ENCODE measurements around the gene POTEF. TPM values are rescaled to one million over a fixed set of nuclear protein-coding genes. Genes with fewer than 3 reads are reported as not detected.
"Not testable (repeated sequence)": the region's sequence is repeated elsewhere in the genome, so short reads cannot be mapped to it uniquely, and the experiment has no call there.

POTEF gene
- not detected for total RNA-seq

DNA sequence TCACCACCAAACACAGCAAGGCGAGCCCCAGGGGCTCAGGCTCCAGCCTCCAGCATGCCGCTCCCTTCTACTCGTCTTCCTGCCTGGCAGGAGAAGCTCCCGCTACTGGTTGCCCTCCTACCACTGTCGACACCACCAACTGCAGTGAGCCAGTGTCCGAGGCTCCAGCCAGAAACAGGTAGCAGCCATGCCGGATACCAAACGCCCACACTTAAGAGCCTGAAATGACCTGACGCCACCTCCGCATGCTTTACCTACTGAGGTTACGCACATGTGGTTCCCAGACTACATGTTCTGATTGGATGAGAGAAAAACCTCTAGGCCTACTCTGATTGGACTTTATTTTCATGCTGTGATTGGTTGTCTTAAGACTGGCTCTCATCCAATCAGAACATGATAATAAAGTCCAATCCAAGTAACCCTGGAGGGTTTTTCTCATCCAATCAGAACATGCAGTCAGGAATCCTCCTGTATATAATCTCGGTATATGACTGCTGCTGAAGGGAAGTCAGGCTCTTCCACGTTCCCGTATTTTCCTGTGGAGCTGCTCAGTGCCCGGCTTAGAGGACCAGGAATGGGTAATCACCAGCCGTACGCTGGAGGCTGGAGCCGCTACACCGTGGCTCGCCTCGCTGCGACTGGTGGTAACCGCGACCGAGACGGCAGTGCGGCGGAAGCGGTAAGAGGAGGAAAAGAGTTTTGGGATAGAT, at the start of gene POTEF:
TSS of gene POTEF (minus strand) at position 103 of the 710 bp plus-strand sequence. CDS start 8,707 bp downstream, outside the sequence.
- H3K27me3 ChIP-seq; H3K4me1 ChIP-seq; H3K9me3 ChIP-seq; H3K27ac ChIP-seq; H3K36me3 ChIP-seq; H3K4me3 ChIP-seq; intact Hi-C loops (cut with DNase I; ENCODE audit: low total_unique reads); in situ Hi-C loops (cut with MboI; ENCODE audit: low sequenced_read_pairs in 4 of 4); DNase-seq; ATAC-seq: not testable (repeated sequence)

DNA sequence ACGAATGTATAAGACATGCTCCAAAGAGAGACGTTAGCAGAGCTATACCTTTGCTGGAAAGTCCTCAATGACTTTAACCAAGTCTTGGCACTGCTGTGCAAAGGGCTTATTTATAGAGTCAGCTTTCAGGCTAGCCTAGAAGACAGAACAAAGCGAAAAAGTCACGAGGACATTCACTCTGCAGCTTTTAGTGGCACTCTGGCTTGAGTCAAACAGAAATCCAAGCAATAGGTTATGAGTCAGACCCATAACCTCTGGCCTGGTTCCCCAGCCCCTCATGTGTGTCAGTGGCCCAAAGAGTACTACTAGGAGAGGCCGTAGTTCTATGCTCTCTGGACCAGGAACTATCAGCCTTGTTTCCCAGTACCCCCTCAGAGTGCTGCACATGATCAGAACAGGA, 45.8 kb upstream of the POTEF start:
- H3K27ac ChIP-seq; H3K9me3 ChIP-seq; DNase-seq; intact Hi-C loops (cut with DNase I; ENCODE audit: low total_unique reads); ATAC-seq; H3K27me3 ChIP-seq; H3K4me3 ChIP-seq; H3K4me1 ChIP-seq: not testable (repeated sequence)
- in situ Hi-C loops (cut with MboI; ENCODE audit: low sequenced_read_pairs in 4 of 4): loop anchor here (5.0 to 25.0 kb wide), 2 partner anchors 162 kb away; partner anchors contain the start of gene IMP4 (in 3 of the 4)
- peaks cover 0 to 29% of the 10 kb centered on the region in 2 donors for H3K36me3 ChIP-seq

DNA sequence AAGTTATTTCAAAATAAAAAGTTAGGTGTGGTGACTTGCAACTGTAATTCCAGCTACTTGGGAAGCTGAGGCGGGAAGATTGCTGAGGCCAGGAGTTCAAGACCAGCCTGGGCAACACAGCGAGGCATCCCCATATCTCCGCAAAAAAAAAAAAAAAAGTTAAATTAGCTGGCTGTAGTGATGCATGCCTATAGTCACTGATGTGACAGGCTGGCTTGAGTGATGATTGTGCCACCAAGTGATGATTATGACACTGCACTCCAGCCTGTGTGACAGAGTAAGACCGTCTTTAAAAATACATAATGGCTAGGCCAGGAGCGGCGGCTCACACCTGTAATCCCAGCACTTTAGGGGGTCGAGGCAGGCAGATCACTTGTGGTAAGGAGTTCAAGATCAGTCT, 40.9 kb upstream of the POTEF start:
- DNase-seq (no peak), ATAC-seq (no peak)
- TF ChIP-seq CTCF (IDR thresholded peaks at IDR 0.05 in 4 of 5, conservative IDR thresholded peaks at IDR 0.05 in 1 of 5): no peak
- no peak for TF ChIP-seq POLR2A (IDR thresholded peaks at IDR 0.05)
- in situ Hi-C loops (cut with MboI; ENCODE audit: low sequenced_read_pairs in 4 of 4): no loop called here
- Histone ChIP-seq H3K27ac (no peak overlapping the region), H3K9me3 (no peaks in the 10 kb centered on the region), H3K27me3 (no peaks in the 10 kb centered on the region), H3K4me1 (no peaks in the 10 kb centered on the region), H3K4me3 (no peak overlapping the region), H3K36me3 (peaks cover 0 to 61% of the 10 kb centered on the region in 2 donors)
- intact Hi-C loops (cut with DNase I; ENCODE audit: low total_unique reads): no loop called here

DNA sequence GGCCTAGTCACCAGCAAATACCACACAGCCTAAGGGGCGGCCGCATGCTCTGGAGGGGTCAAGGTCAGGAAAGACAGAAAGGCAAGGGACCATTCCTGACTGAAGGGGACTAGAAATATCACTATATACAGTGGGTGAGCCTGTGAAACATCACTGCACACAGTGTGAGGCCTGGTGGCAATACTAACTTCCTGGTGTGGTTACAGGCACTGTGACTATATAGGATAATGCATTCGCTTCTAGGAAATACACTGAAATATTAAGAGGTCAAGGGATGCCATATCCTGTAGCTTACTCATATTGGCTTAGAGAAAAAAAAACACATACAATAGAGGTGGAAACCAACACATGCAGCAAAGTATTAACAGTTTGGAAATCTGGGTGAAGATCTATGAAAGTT, 40.1 kb upstream of the POTEF start:
- in situ Hi-C loops (cut with MboI; ENCODE audit: low sequenced_read_pairs in 4 of 4); ATAC-seq; intact Hi-C loops (cut with DNase I; ENCODE audit: low total_unique reads); H3K27me3 ChIP-seq; H3K4me3 ChIP-seq; DNase-seq; H3K27ac ChIP-seq; H3K9me3 ChIP-seq; H3K4me1 ChIP-seq: not testable (repeated sequence)
- H3K36me3 ChIP-seq: peaks cover 0 to 66% of the 10 kb centered on the region in 2 donors

- DNase-seq; ATAC-seq; H3K4me1 ChIP-seq; in situ Hi-C loops (cut with MboI; ENCODE audit: low sequenced_read_pairs in 4 of 4); H3K9me3 ChIP-seq; H3K27me3 ChIP-seq; H3K27ac ChIP-seq; H3K4me3 ChIP-seq; intact Hi-C loops (cut with DNase I; ENCODE audit: low total_unique reads): not testable (repeated sequence)
- H3K36me3 ChIP-seq: peaks cover 0 to 64% of the 10 kb centered on the region in 2 donors
Observed at GRCh38 chr2:130166611-130167010, 37.6 kb upstream of the POTEF start.

DNA sequence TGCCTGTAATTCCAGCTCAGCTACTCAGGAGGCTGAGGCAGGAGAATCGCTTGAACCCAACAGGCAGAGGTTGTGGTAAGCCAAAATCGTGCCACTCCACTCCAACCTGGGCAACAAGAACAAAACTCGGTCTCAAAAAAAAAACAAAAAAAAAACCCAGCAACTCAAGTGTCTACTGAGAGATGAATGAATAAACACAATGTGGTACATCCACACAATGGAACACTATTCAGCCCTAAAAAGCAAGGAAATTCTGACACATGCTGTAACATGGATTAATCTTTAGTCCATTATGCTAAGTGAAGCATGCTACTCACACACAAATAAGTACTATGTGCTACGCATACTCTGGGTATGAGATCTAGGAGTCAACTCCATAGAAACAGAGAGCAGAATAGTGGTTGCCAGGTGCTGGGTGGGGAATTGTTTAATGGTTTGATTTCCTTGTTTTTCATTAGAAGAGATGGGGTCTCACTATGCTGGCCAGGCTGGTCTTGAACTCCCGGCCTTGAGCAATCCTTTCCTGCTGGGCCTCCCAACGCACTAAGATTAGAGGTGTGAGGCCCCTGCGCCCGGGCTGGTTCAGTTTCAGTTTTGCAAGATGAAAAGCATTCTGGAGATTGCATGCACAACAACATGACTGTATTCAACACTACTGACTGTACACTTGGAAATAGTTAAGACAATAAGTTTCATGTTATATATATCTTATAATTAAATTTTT, 36.4 kb upstream of the POTEF start:
- DNase-seq (no peak), ATAC-seq (no peak)
- Histone ChIP-seq H3K27ac (no peak overlapping the region), H3K4me3 (no peak overlapping the region), H3K27me3 (no peaks in the 10 kb centered on the region), H3K9me3 (no peaks in the 10 kb centered on the region), H3K4me1 (no peaks in the 10 kb centered on the region), H3K36me3 (peaks cover 0 to 53% of the 10 kb centered on the region in 2 donors)
- in situ Hi-C loops (cut with MboI; ENCODE audit: low sequenced_read_pairs in 4 of 4) (no loop called here), intact Hi-C loops (cut with DNase I; ENCODE audit: low total_unique reads) (no loop called here)
- TF ChIP-seq CTCF (IDR thresholded peaks at IDR 0.05 in 4 of 5, conservative IDR thresholded peaks at IDR 0.05 in 1 of 5) (no peak), POLR2A (IDR thresholded peaks at IDR 0.05) (no peak)

Data from gastrocnemius medialis (tissue), 4 donors.